HepG2 (cell line): Measurements from ENCODE around the gene ECHS1. TPM values are rescaled to one million over a fixed set of nuclear protein-coding genes. Genes with fewer than 3 reads are reported as not detected.

Source experiments
- GATAD1 ChIP-seq: IDR thresholded peaks from 2 replicates; pipeline ENCODE4 v1.6.1; 2016; ENCODE audit warnings: missing genetic modification reagents, missing compliant biosample characterization
- MAFK ChIP-seq, 2 experiments: IDR thresholded peaks in 1 of 2; conservative IDR thresholded peaks in 1 of 2; 2 replicates each; pipeline ENCODE4 v1.6.1; 2011; ENCODE audit warnings: improper control_type of control experiment in 2 of 2, low read length in 2 of 2
- PRMT3 ChIP-seq: sonication (generic); formaldehyde crosslinking; IDR thresholded peaks from 2 replicates; pipeline ENCODE4 v1.8.1; 2022; ENCODE audit warnings: low read depth, mild to moderate bottlenecking, moderate library complexity, missing genetic modification reagents, borderline replicate concordance
- RXRA ChIP-seq: sonication (generic); formaldehyde crosslinking; IDR thresholded peaks from 2 replicates; pipeline ENCODE4 v1.5.1; 2020; ENCODE audit warnings: missing genetic modification reagents
- SCMH1 ChIP-seq: sonication (generic); formaldehyde crosslinking; IDR thresholded peaks from 2 replicates; pipeline ENCODE4 v1.9.0; 2021; ENCODE audit warnings: missing genetic modification reagents, mild to moderate bottlenecking, borderline replicate concordance
- SIN3A ChIP-seq: IDR thresholded peaks from 2 replicates; pipeline ENCODE4 v1.6.1; 2011; ENCODE audit warnings: low read depth, mild to moderate bottlenecking, control low read depth, low read length, borderline replicate concordance
- SIX1 ChIP-seq: sonication (generic); formaldehyde crosslinking; IDR thresholded peaks from 2 replicates; pipeline ENCODE4 v1.4.0; 2020; ENCODE audit warnings: missing genetic modification reagents, borderline replicate concordance
- U2AF1 ChIP-seq: fragments of 200-400 bp; formaldehyde crosslinking; optimal IDR thresholded peaks from 2 replicates; pipeline ENCODE3; 2017; ENCODE audit warnings: mild to moderate bottlenecking, low read depth, low read length
- U2AF2 ChIP-seq: fragments of 200-400 bp; formaldehyde crosslinking; IDR thresholded peaks from 2 replicates; pipeline ENCODE4 v1.6.1; 2017; ENCODE audit warnings: low read depth, mild to moderate bottlenecking, low read length
- YEATS4 ChIP-seq: sonication (generic); formaldehyde crosslinking; IDR thresholded peaks from 2 replicates; pipeline ENCODE4 v1.4.0; 2020; ENCODE audit warnings: missing genetic modification reagents, borderline replicate concordance
- ZFP1 ChIP-seq: IDR thresholded peaks from 2 replicates; pipeline ENCODE4 v1.6.1; 2016
- ZMYM4 ChIP-seq: sonication (generic); formaldehyde crosslinking; IDR thresholded peaks from 2 replicates; pipeline ENCODE4 v1.8.1; 2023; ENCODE audit warnings: mild to moderate bottlenecking, missing genetic modification reagents
- ZNF124 ChIP-seq: sonication (generic); formaldehyde crosslinking; IDR thresholded peaks from 2 replicates; pipeline ENCODE4 v1.4.0; 2020; ENCODE audit warnings: missing genetic modification reagents
- ZNF138 ChIP-seq: sonication (generic); formaldehyde crosslinking; IDR thresholded peaks from 2 replicates; pipeline ENCODE4 v1.5.0; 2020; ENCODE audit warnings: mild to moderate bottlenecking, low read depth, missing genetic modification reagents
- ZNF34 ChIP-seq: sonication (generic); formaldehyde crosslinking; IDR thresholded peaks from 2 replicates; pipeline ENCODE4 v1.4.0; 2020; ENCODE audit warnings: mild to moderate bottlenecking, missing genetic modification reagents, borderline replicate concordance
- ZNF543 ChIP-seq: sonication (generic); formaldehyde crosslinking; IDR thresholded peaks from 2 replicates; pipeline ENCODE4 v1.4.0; 2020; ENCODE audit warnings: mild to moderate bottlenecking, missing genetic modification reagents
- ZNF564 ChIP-seq: sonication (generic); formaldehyde crosslinking; IDR thresholded peaks from 2 replicates; pipeline ENCODE4 v1.8.1; 2023; ENCODE audit warnings: mild to moderate bottlenecking, missing genetic modification reagents
- ZNF569 ChIP-seq: sonication (generic); formaldehyde crosslinking; IDR thresholded peaks from 2 replicates; pipeline ENCODE4 v1.5.0; 2020; ENCODE audit warnings: mild to moderate bottlenecking, missing genetic modification reagents, moderate library complexity, borderline replicate concordance
- ZNF782 ChIP-seq: sonication (generic); formaldehyde crosslinking; IDR thresholded peaks from 2 replicates; pipeline ENCODE4 v1.4.0; 2020; ENCODE audit warnings: missing genetic modification reagents, mild to moderate bottlenecking, borderline replicate concordance
- ZSCAN20 ChIP-seq: sonication (generic); formaldehyde crosslinking; IDR thresholded peaks from 2 replicates; pipeline ENCODE4 v1.4.0; 2020; ENCODE audit warnings: missing genetic modification reagents, mild to moderate bottlenecking, borderline replicate concordance
- polyA plus RNA-seq, 8 experiments: library from polyadenylated mRNA; depleted of rRNA in 3 of 8; stranded (reverse) in 7 of 8; unstranded in 1 of 8; fragments of >200 nt; fragmentation: Illumina TruSeq in 4 of 8; extraction: Trizol in 4 of 8; gene quantifications; 2 replicates each; pipeline versions ENCODE4 v1.2.1 to v1.2.3, GENCODE V29; 2011 to 2016; ENCODE audit warnings: low read depth in 4 of 8, missing spikeins in 1 of 8, mixed read lengths in 1 of 8; ENCODE audit not compliant: insufficient read depth in 1 of 8
- total RNA-seq, 5 experiments: library from RNA; depleted of rRNA; stranded (reverse); fragments of >200 nt; fragmentation: Illumina TruSeq; extraction: Trizol; gene quantifications; 2 replicates each; pipeline ENCODE4 v1.2.3, GENCODE V29; 2016; ENCODE audit warnings: low read depth in 1 of 5
- TF ChIP-seq, protein P1 (sequence below): sonication (generic); formaldehyde crosslinking; conservative IDR thresholded peaks from 2 replicates; pipeline ENCODE4 v1.4.0; 2020; ENCODE audit warnings: missing genetic modification reagents
- TF ChIP-seq, protein P2 (sequence below): sonication (generic); formaldehyde crosslinking; IDR thresholded peaks from 2 replicates; pipeline ENCODE4 v1.5.1; 2020; ENCODE audit warnings: mild to moderate bottlenecking, moderate library complexity, missing genetic modification reagents
- TF ChIP-seq, protein P3 (sequence below): fragments of 450-650 bp; IDR thresholded peaks from 2 replicates; pipeline ENCODE4 v1.6.1; 2017
- TF ChIP-seq, protein P4 (sequence below): sonication (generic); formaldehyde crosslinking; IDR thresholded peaks from 2 replicates; pipeline ENCODE4 v1.4.0; 2020; ENCODE audit warnings: missing genetic modification reagents, borderline replicate concordance

Gene ECHS1
- total and polyA plus RNA-seq, 2 of the 13 experiments (the other 11 are each of a cell fraction or from before 2014, with no cell fraction given): 32.7 to 195 TPM

DNA sequence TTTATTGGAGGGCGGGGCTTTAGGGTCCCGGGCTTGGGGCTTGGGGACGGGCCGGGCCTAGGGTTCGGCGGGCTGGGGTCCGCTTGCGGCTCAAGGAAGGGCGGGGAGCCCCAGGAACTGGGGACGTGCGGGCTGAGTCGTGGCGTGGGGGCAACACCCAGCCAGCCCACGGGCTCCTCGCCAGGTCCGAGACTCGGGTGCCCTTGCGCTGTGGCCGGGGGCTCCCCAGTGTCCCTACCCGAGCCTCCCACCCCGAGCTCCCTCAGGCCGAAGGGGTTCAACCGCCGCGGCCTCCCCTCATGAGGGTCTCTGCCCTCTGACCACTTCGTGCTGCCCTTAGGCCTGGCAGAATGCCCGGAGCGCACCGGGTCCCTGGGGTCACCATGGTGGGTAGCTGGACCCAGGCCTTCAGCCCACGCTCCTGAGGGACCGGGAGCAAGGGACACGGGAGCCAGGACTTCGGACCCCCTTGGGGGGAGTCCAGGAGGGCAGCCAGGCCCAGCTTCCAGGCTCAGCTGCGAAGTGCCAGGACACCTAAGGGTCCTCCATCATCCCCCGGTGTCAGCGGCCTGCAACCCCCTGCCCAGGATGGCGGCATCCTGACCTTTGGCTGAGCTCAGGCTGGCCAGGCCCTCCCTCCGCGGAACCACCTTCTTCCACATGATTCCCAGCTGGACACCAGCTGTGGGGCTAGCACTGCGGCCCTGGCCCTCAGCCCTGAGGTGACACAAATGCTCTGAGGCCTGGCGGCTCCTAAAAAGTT, 14.8 kb downstream of the ECHS1 start (continued):
- TF ChIP-seq SIN3A: no peak
- no peak for TF ChIP-seq ZFP1 (CRISPR knock-in tag)
- no peak; the same call in 1 of the 2 replicates for TF ChIP-seq RXRA (CRISPR knock-in tag)
- no peak for TF ChIP-seq ZNF124
- TF ChIP-seq SIX1 (CRISPR knock-in tag): no peak
- no peak for TF ChIP-seq GATAD1 (CRISPR knock-in tag)
- peak; percentile 63; the same call in 1 of the 2 replicates for TF ChIP-seq YEATS4 (CRISPR knock-in tag)
- peak; percentile 59; the same call in 1 of the 2 replicates for TF ChIP-seq ZNF564 (CRISPR knock-in tag)
- no peak for TF ChIP-seq ZMYM4 (CRISPR knock-in tag)
- no peak for TF ChIP-seq ZNF569
- TF ChIP-seq, protein P1, sequence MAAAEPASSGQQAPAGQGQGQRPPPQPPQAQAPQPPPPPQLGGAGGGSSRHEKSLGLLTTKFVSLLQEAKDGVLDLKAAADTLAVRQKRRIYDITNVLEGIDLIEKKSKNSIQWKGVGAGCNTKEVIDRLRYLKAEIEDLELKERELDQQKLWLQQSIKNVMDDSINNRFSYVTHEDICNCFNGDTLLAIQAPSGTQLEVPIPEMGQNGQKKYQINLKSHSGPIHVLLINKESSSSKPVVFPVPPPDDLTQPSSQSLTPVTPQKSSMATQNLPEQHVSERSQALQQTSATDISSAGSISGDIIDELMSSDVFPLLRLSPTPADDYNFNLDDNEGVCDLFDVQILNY (CRISPR knock-in tag): no peak
- no peak for TF ChIP-seq ZNF34 (CRISPR knock-in tag)
- TF ChIP-seq, protein P2, sequence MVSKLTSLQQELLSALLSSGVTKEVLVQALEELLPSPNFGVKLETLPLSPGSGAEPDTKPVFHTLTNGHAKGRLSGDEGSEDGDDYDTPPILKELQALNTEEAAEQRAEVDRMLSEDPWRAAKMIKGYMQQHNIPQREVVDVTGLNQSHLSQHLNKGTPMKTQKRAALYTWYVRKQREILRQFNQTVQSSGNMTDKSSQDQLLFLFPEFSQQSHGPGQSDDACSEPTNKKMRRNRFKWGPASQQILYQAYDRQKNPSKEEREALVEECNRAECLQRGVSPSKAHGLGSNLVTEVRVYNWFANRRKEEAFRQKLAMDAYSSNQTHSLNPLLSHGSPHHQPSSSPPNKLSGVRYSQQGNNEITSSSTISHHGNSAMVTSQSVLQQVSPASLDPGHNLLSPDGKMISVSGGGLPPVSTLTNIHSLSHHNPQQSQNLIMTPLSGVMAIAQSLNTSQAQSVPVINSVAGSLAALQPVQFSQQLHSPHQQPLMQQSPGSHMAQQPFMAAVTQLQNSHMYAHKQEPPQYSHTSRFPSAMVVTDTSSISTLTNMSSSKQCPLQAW: peak; percentile 74
- TF ChIP-seq SCMH1 (CRISPR knock-in tag): no peak
- TF ChIP-seq, protein P3, sequence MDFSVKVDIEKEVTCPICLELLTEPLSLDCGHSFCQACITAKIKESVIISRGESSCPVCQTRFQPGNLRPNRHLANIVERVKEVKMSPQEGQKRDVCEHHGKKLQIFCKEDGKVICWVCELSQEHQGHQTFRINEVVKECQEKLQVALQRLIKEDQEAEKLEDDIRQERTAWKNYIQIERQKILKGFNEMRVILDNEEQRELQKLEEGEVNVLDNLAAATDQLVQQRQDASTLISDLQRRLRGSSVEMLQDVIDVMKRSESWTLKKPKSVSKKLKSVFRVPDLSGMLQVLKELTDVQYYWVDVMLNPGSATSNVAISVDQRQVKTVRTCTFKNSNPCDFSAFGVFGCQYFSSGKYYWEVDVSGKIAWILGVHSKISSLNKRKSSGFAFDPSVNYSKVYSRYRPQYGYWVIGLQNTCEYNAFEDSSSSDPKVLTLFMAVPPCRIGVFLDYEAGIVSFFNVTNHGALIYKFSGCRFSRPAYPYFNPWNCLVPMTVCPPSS: no peak
- peak; percentile 2; the same call in 1 of the 2 replicates for TF ChIP-seq ZNF138 (CRISPR knock-in tag)
- TF ChIP-seq ZNF543 (CRISPR knock-in tag): no peak
- no peak for TF ChIP-seq U2AF1
- TF ChIP-seq ZSCAN20 (CRISPR knock-in tag): no peak
- TF ChIP-seq MAFK (conservative IDR thresholded peaks at IDR 0.05 in 1 of 2, IDR thresholded peaks at IDR 0.05 in 1 of 2; ENCODE audit: low read length in 2 of 2): no peak
- no peak for TF ChIP-seq PRMT3
- no peak for TF ChIP-seq U2AF2
- TF ChIP-seq, protein P4, sequence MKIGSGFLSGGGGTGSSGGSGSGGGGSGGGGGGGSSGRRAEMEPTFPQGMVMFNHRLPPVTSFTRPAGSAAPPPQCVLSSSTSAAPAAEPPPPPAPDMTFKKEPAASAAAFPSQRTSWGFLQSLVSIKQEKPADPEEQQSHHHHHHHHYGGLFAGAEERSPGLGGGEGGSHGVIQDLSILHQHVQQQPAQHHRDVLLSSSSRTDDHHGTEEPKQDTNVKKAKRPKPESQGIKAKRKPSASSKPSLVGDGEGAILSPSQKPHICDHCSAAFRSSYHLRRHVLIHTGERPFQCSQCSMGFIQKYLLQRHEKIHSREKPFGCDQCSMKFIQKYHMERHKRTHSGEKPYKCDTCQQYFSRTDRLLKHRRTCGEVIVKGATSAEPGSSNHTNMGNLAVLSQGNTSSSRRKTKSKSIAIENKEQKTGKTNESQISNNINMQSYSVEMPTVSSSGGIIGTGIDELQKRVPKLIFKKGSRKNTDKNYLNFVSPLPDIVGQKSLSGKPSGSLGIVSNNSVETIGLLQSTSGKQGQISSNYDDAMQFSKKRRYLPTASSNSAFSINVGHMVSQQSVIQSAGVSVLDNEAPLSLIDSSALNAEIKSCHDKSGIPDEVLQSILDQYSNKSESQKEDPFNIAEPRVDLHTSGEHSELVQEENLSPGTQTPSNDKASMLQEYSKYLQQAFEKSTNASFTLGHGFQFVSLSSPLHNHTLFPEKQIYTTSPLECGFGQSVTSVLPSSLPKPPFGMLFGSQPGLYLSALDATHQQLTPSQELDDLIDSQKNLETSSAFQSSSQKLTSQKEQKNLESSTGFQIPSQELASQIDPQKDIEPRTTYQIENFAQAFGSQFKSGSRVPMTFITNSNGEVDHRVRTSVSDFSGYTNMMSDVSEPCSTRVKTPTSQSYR (CRISPR knock-in tag): no peak
- no peak; the same call in 1 of the 2 replicates for TF ChIP-seq ZNF782
